T-cell (primary cell): Measurements from ENCODE around the gene DLGAP1. TPM values are rescaled to one million over a fixed set of nuclear protein-coding genes. Genes with fewer than 3 reads are reported as not detected.

ENCODE experiments used
- ATAC-seq, 4 experiments: fragments of 200-7000 bp in 3 of 4; fragments of 150-1000 bp in 1 of 4; cut with Tn5 transposase; replicated peaks in 1 of 4; 1 replicate in 3 of 4; 2 replicates in 1 of 4; pipeline ENCODE4 v1.10.0; 2021; ENCODE audit warnings: moderate library complexity in 3 of 4, mild to moderate bottlenecking in 2 of 4, moderate number of reproducible peaks in 1 of 4
- CTCF ChIA-PET, 2 donors: fragments of 300-600 bp; sonication (Branson Sonifier 250); formaldehyde crosslinking; loops; one replicate each; lab custom pipeline; 2022; ENCODE audit warnings: antibody characterized with exemption in 2 of 2; lab: Charles Lee
- POLR2A ChIA-PET, 2 donors: fragments of 300-600 bp; sonication (Branson Sonifier 250); formaldehyde crosslinking; loops; one replicate each; lab custom pipeline; 2022; ENCODE audit warnings: antibody characterized with exemption in 2 of 2; lab: Charles Lee
- DNase-seq, 35 experiments: peaks; one replicate each; pipeline versions ENCODE4 v3.0.0 to v3.0.0-alpha.2; 2013 to 2023
- H3K27ac ChIP-seq: one replicate; pipeline ENCODE4 v1.5.1; 2013; ENCODE audit warnings: low read length
- H3K27me3 ChIP-seq, 2 experiments: replicated peaks in 1 of 2; 1 replicate in 1 of 2; 2 replicates in 1 of 2; pipeline versions ENCODE4 v1.6.1 to v1.7.0; 2013; ENCODE audit warnings: low read length in 1 of 2, mixed read lengths in 1 of 2; ENCODE audit not compliant: control insufficient read depth in 2 of 2, insufficient read depth in 2 of 2; ENCODE audit errors: extremely low read depth in 1 of 2
- H3K36me3 ChIP-seq, 2 donors: 1 replicate in 1 of 2; 2 replicates in 1 of 2; pipeline versions ENCODE4 v1.6.1 to v1.7.0; 2013; ENCODE audit warnings: low read length in 1 of 2; ENCODE audit not compliant: control insufficient read depth in 2 of 2, insufficient read depth in 1 of 2; ENCODE audit errors: extremely low read depth in 1 of 2
- H3K4me1 ChIP-seq, 2 experiments: 1 replicate in 1 of 2; 2 replicates in 1 of 2; pipeline versions ENCODE4 v1.6.1 to v1.7.0; 2013; ENCODE audit warnings: low read length in 2 of 2, mixed read lengths in 1 of 2; ENCODE audit not compliant: insufficient read depth in 2 of 2, control insufficient read depth in 1 of 2; ENCODE audit errors: extremely low read depth in 1 of 2
- H3K4me3 ChIP-seq, 2 donors: 1 replicate in 1 of 2; 2 replicates in 1 of 2; pipeline versions ENCODE4 v1.5.1 to v1.7.0; 2013; ENCODE audit warnings: mild to moderate bottlenecking in 2 of 2, low read length in 1 of 2, moderate library complexity in 1 of 2; ENCODE audit not compliant: control insufficient read depth in 1 of 2; ENCODE audit errors: extremely low read depth in 1 of 2
- H3K9me3 ChIP-seq: 2 replicates; pipeline ENCODE4 v1.7.0; 2013
- H3K27ac Mint-ChIP-seq, 2 donors: one replicate each; pipeline ENCODE4 v1.8.0; 2020 to 2021; ENCODE audit warnings: mild to moderate bottlenecking in 2 of 2, mixed read lengths in 2 of 2
- H3K27me3 Mint-ChIP-seq, 2 donors: one replicate each; pipeline ENCODE4 v1.8.0; 2021 to 2022; ENCODE audit warnings: mixed read lengths in 2 of 2
- H3K36me3 Mint-ChIP-seq: one replicate; pipeline ENCODE4 v1.8.0; 2021; ENCODE audit warnings: mixed read lengths
- H3K4me1 Mint-ChIP-seq, 3 donors: one replicate each; pipeline ENCODE4 v1.8.0; 2020 to 2022; ENCODE audit warnings: mixed read lengths in 3 of 3, mild to moderate bottlenecking in 1 of 3
- H3K4me3 Mint-ChIP-seq, 3 donors: one replicate each; pipeline ENCODE4 v1.8.0; 2020 to 2022; ENCODE audit warnings: mild to moderate bottlenecking in 3 of 3, mixed read lengths in 3 of 3, moderate library complexity in 3 of 3
- H3K9me3 Mint-ChIP-seq, 3 donors: one replicate each; pipeline ENCODE4 v1.8.0; 2020 to 2022; ENCODE audit warnings: mixed read lengths in 3 of 3
- WGBS: methylation state at CpG from one replicate; pipeline ENCODE4 v1.1.5; 2013; ENCODE audit warnings: missing lambda C conversion rate; ENCODE audit not compliant: insufficient coverage; 5-methylcytosine and 5-hydroxymethylcytosine counted together
- total RNA-seq, 35 experiments: library from RNA in 6 of 35; stranded (reverse) in 6 of 35; fragments of 120-200 nt in 1 of 35; gene quantifications; one replicate each; pipeline versions ENCODE4 v1.2.1 to v1.2.4 and lab custom pipeline; 2013 to 2026

Gene DLGAP1
- total RNA-seq, 5 donors from 2014 or later (not counting 1 experiment from before 2014, with no cell fraction given) = 0.25 to 1.8 (median 0.26) TPM

DNA sequence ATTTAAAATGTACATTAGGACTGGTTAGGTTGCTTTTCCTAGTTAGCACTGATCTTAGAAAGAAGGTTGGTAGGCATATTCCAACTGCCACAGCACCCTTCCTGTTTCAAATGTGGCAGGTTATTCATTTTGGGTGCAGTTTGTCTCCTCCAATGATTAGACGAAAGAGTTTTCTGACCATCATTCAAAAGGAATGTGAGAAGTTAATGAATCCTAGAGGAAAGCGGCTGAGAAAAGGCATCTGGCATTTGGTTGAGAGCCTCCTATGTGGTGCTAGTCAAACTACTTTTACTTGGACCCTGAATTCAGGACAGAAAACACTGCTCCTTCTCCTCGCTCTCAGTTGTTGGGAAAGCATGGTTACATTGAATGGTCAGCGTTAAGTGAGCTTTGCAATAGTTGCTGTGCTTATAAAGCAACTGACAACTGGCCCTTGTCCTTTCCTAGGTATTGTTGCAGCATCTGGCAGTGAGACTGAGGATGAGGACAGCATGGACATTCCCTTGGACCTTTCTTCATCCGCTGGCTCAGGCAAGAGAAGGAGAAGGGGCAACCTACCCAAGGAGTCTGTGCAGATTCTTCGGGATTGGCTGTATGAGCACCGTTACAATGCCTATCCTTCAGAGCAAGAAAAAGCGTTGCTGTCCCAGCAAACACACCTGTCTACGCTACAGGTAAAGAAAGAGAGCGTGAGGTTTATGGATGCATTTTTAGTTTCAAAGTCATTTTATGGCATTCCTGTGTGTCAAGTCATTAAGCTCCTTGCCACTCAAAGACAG, 999.0 kb downstream of the DLGAP1 start:
- Mint-ChIP-seq H3K9me3 (peaks cover 0 to 6% (median 0%) of the 10 kb centered on the region in 3 donors), H3K4me3 (no peak overlapping the region), H3K4me1 (peaks cover 51 to 75% (median 74%) of the 10 kb centered on the region in 3 donors), H3K27ac (peak overlapping the region; percentile 73 to 89), H3K36me3 (peaks cover 35% of the 10 kb centered on the region), H3K27me3 (no peaks in the 10 kb centered on the region)
- ChIA-PET CTCF (interaction anchor here (0.6 to 3.7 kb wide), 19 partner anchors 8 to 249 kb away, joined by 3 to 31 read pairs (median 5); no protein-coding TSS in a partner anchor), POLR2A (interaction anchor here in 1 of 2 donors (0.8 kb wide), 1 partner anchor 18 kb away, joined by 3 read pairs; no protein-coding TSS in a partner anchor)
- Histone ChIP-seq H3K4me3 (no peak overlapping the region), H3K4me1 (peaks cover 9 to 47% of the 10 kb centered on the region in 2 experiments), H3K27ac (no peak overlapping the region), H3K36me3 (peaks cover 4 to 19% of the 10 kb centered on the region in 2 donors), H3K27me3 (no peaks in the 10 kb centered on the region), H3K9me3 (no peaks in the 10 kb centered on the region)
- ATAC-seq = no peak
- no peak for DNase-seq
- WGBS = 92% methylated on average over 6 of the region's 10 CpGs

- ChIA-PET POLR2A (interaction anchor here (0.6 to 1.4 kb wide), 5 partner anchors 139 to 486 kb away, joined by 3 to 10 read pairs (median 4); no protein-coding TSS in a partner anchor), CTCF (interaction anchor here (0.5 to 4.8 kb wide), 43 partner anchors 8 to 393 kb away, joined by 3 to 36 read pairs (median 5); no protein-coding TSS in a partner anchor)
- no peak overlapping the region for H3K4me3 ChIP-seq
- H3K36me3 ChIP-seq = peaks cover 4 to 19% of the 10 kb centered on the region in 2 donors
- ATAC-seq (no peak), DNase-seq (no peak)
- H3K36me3 Mint-ChIP-seq = peaks cover 28% of the 10 kb centered on the region
- peak overlapping the region; percentile 85 for H3K27ac ChIP-seq
- H3K4me1 ChIP-seq = peaks cover 9 to 56% of the 10 kb centered on the region in 2 experiments
- H3K9me3 Mint-ChIP-seq = no peaks in the 10 kb centered on the region
- WGBS = 79% methylated on average over 2 of the region's 3 CpGs
- peak overlapping the region in 1 of 2 donors; percentile 98 for H3K27ac Mint-ChIP-seq
- H3K4me3 Mint-ChIP-seq = peak overlapping the region; percentile 3 to 95 (median 94)
- no peaks in the 10 kb centered on the region for H3K9me3 ChIP-seq
- H3K4me1 Mint-ChIP-seq = peaks cover 53 to 71% (median 71%) of the 10 kb centered on the region in 3 donors
- no peaks in the 10 kb centered on the region for H3K27me3 ChIP-seq
- H3K27me3 Mint-ChIP-seq = no peaks in the 10 kb centered on the region
Measured at GRCh38 chr18:3455090-3455635, 999.9 kb downstream of the DLGAP1 start.

DNA sequence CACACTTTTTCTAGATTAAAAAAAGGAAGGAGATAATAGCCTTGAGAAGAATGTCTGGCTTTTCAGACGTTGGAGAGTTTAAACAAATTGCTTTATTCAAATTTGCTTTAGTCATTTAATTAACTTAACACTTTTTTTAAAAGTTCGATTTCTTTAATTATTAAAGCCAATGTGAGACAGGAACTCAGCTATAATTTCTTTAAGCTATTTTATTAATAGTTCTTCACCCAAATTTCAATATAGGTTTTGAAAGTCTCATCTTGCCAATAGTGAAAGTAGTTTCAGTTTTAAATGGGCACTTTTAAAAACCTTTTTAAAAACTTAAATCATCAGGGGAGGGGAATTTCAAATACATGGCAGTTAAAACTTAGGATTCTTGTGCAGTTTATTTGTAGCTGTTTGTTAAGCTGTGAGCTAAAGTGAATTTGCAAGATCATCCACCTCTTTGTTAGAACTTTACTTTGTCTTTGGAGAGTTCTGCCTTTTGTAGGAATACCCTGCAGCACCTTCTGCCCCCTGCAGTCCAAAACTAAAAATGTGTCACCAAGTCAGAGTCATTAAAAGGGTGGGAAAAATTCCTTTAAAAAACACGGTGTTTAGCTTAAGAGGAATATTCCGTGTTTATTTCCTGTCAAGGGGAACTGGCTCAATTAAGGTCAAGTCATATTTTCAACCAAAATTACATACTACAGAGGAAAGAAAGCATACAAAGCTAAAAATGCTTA, 1000.6 kb downstream of the DLGAP1 start:
- no CpG with 5 or more reads among the region's 4 CpGs for WGBS
- Mint-ChIP-seq H3K36me3 (peaks cover 28% of the 10 kb centered on the region), H3K27ac (peak overlapping the region; percentile 98), H3K27me3 (no peaks in the 10 kb centered on the region), H3K4me1 (peaks cover 52 to 69% (median 69%) of the 10 kb centered on the region in 3 donors), H3K4me3 (peak overlapping the region; percentile 91 to 95 (median 94)), H3K9me3 (no peaks in the 10 kb centered on the region)
- H3K27ac ChIP-seq = peak overlapping the region; percentile 85
- H3K36me3 ChIP-seq = peaks cover 4 to 19% of the 10 kb centered on the region in 2 donors
- H3K9me3 ChIP-seq = no peaks in the 10 kb centered on the region
- DNase-seq (peak in 21 of 35 experiments; percentile 16 to 74 (median 35)), ATAC-seq (no peak)
- peaks cover 9 to 60% of the 10 kb centered on the region in 2 experiments for H3K4me1 ChIP-seq
- peak overlapping the region; percentile 35 to 50 for H3K4me3 ChIP-seq
- H3K27me3 ChIP-seq = no peaks in the 10 kb centered on the region
- ChIA-PET POLR2A (interaction anchor here (0.6 to 1.4 kb wide), 6 partner anchors 139 to 485 kb away, joined by 3 to 10 read pairs (median 4); partner anchors contain the start of gene MYL12A (in 1 of the 2)), CTCF (interaction anchor here (0.5 to 4.8 kb wide), 55 partner anchors 8 to 1856 kb away, joined by 3 to 36 read pairs (median 5); no protein-coding TSS in a partner anchor)

DNA sequence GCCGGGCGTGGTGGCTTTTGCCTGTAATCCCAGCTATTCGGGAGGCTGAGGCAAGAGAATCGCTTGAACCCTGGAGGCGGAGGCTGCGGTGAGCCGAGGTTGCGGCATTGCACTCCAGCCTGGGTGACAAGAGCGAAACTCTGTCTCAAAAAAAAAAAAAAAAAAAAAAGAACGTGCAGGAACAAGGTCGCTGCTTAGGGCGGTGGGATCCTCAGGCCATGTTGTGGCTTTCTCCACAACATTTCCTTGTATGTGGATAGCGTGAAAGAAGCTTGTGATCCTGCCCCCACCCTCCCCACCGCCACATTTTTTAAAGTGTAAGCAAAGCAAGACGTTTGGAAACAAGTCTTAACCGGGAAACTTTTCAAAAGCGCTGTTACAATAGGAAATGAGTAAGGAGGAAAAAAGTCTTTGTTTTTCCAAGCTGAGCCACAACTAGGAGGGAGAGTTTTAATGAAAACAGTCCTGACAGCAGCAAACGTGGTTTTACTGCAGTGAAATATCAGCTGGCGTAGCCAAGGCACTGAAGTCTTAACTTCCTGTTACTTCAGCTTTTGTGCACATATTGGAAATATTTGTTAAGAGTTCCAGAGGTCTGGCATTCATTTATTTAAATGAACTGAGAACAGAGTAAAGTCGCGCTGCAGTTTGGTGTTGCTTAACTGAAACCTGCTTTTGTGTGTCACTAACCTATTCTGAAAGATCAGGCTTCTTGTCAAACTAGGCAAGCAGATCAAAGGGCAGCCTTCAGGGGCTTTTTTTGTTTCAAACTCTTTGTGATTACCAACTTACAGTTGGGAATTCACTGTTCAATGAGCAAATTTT, 1001.4 kb downstream of the DLGAP1 start:
- ChIA-PET CTCF (interaction anchor here (0.6 to 4.8 kb wide), 43 partner anchors 8 to 1857 kb away, joined by 3 to 36 read pairs (median 5); no protein-coding TSS in a partner anchor), POLR2A (interaction anchor here (0.5 to 1.4 kb wide), 10 partner anchors 9 to 206 kb away, joined by 3 to 20 read pairs (median 4); partner anchors contain the start of gene MYL12A (in 1 of the 2))
- Mint-ChIP-seq H3K36me3 (peaks cover 22% of the 10 kb centered on the region), H3K9me3 (no peaks in the 10 kb centered on the region), H3K4me3 (peak overlapping the region; percentile 91 to 95 (median 94)), H3K27me3 (no peaks in the 10 kb centered on the region), H3K27ac (peak overlapping the region; percentile 98), H3K4me1 (peaks cover 49 to 62% (median 62%) of the 10 kb centered on the region in 3 donors)
- peaks cover 4 to 19% of the 10 kb centered on the region in 2 donors for H3K36me3 ChIP-seq
- no peaks in the 10 kb centered on the region for H3K27me3 ChIP-seq
- H3K4me3 ChIP-seq = peak overlapping the region; percentile 35 to 50
- H3K27ac ChIP-seq = peak overlapping the region; percentile 85
- DNase-seq (peak in 10 of 35 experiments; percentile 8 to 67 (median 20)), ATAC-seq (peak in 1 of 4 experiments; percentile 9)
- peaks cover 9 to 59% of the 10 kb centered on the region in 2 experiments for H3K4me1 ChIP-seq
- no peaks in the 10 kb centered on the region for H3K9me3 ChIP-seq
- 43% methylated on average over 12 of the region's 21 CpGs for WGBS

GRCh38 chr18:3452750-3453539, 1002.2 kb downstream of the DLGAP1 start:
- Mint-ChIP-seq H3K4me3 (peak overlapping the region; percentile 91 to 95 (median 94)), H3K4me1 (peaks cover 46 to 54% (median 53%) of the 10 kb centered on the region in 3 donors), H3K36me3 (peaks cover 17% of the 10 kb centered on the region), H3K9me3 (no peaks in the 10 kb centered on the region), H3K27ac (peak overlapping the region; percentile 98), H3K27me3 (no peaks in the 10 kb centered on the region)
- peak overlapping the region; percentile 70 to 97 for H3K4me3 ChIP-seq
- no peaks in the 10 kb centered on the region for H3K9me3 ChIP-seq
- WGBS = 94% methylated on average over 8 of the region's 17 CpGs
- ATAC-seq (no peak), DNase-seq (no peak)
- ChIA-PET CTCF (interaction anchor here (0.5 to 4.8 kb wide), 21 partner anchors 9 to 816 kb away, joined by 3 to 36 read pairs (median 5); no protein-coding TSS in a partner anchor), POLR2A (interaction anchor here (0.5 to 1.2 kb wide), 8 partner anchors 10 to 156 kb away, joined by 3 to 20 read pairs (median 3); no protein-coding TSS in a partner anchor)
- peaks cover 4 to 19% of the 10 kb centered on the region in 2 donors for H3K36me3 ChIP-seq
- peak overlapping the region; percentile 85 for H3K27ac ChIP-seq
- no peaks in the 10 kb centered on the region for H3K27me3 ChIP-seq
- H3K4me1 ChIP-seq = peaks cover 13 to 65% of the 10 kb centered on the region in 2 experiments
